ENCODE data around the gene ZGRF1.

GRCh38 chr4:112557676-112558411 is 78.9 kb downstream of the ZGRF1 start:
- TF ChIP-seq POLR2AphosphoS5 (IDR thresholded peaks at IDR 0.05) (no peak), POLR2A (IDR thresholded peaks at IDR 0.05) (no peak)
- TF ChIP-seq, protein P1, sequence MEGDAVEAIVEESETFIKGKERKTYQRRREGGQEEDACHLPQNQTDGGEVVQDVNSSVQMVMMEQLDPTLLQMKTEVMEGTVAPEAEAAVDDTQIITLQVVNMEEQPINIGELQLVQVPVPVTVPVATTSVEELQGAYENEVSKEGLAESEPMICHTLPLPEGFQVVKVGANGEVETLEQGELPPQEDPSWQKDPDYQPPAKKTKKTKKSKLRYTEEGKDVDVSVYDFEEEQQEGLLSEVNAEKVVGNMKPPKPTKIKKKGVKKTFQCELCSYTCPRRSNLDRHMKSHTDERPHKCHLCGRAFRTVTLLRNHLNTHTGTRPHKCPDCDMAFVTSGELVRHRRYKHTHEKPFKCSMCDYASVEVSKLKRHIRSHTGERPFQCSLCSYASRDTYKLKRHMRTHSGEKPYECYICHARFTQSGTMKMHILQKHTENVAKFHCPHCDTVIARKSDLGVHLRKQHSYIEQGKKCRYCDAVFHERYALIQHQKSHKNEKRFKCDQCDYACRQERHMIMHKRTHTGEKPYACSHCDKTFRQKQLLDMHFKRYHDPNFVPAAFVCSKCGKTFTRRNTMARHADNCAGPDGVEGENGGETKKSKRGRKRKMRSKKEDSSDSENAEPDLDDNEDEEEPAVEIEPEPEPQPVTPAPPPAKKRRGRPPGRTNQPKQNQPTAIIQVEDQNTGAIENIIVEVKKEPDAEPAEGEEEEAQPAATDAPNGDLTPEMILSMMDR (IDR thresholded peaks at IDR 0.05) = no peak

Measured in upper lobe of left lung (tissue), 4 donors.